IMR-90 (cell line): ENCODE results near the gene OBI1. TPM values are rescaled to one million over a fixed set of nuclear protein-coding genes. Genes with fewer than 3 reads are reported as not detected.

Experiments used
- ATAC-seq: fragments of 200-7000 bp; cut with Tn5 transposase; 2 replicates; pipeline ENCODE4 v1.9.1; 2020; ENCODE audit warnings: low read depth, mild to moderate bottlenecking, moderate library complexity
- BruUV-seq: library from RNA; stranded (reverse); fragments of 400-500 nt; replicated peaks from 2 replicates; lab custom pipeline; 2021; lab: Mats Ljungman, UMichigan
- CTCF ChIA-PET: fragments of 300-600 bp; formaldehyde crosslinking; extraction: SDS; loops from one replicate; lab custom pipeline; 2021; ENCODE audit warnings: antibody characterized with exemption; lab: Yijun Ruan, JAX
- POLR2A ChIA-PET: fragments of 300-600 bp; sonication (Branson Sonifier 250); formaldehyde crosslinking; loops from one replicate; lab custom pipeline; 2022; ENCODE audit warnings: antibody characterized with exemption; ENCODE audit not compliant: unreplicated experiment; lab: Charles Lee
- DNase-seq: peaks from one replicate; pipeline ENCODE4 v3.0.0; 2013
- H2AFZ ChIP-seq: replicated peaks from 2 replicates; pipeline ENCODE3; 2013; ENCODE audit warnings: low read length, mild to moderate bottlenecking; ENCODE audit not compliant: poor library complexity
- H2AK5ac ChIP-seq: 2 replicates; pipeline ENCODE4 v1.6.1; 2013; ENCODE audit warnings: low read depth, low read length, inconsistent platforms
- H2AK9ac ChIP-seq: replicated peaks from 2 replicates; pipeline ENCODE3; 2013; ENCODE audit warnings: mild to moderate bottlenecking, low read depth, low read length, moderate library complexity; ENCODE audit not compliant: poor library complexity
- H2BK120ac ChIP-seq: 2 replicates; pipeline ENCODE4 v1.6.1; 2013; ENCODE audit warnings: low read depth, low read length, inconsistent platforms
- H2BK15ac ChIP-seq: 3 replicates; pipeline ENCODE4 v1.6.1; 2013; ENCODE audit warnings: low read depth, low read length, inconsistent platforms
- H2BK20ac ChIP-seq: 2 replicates; pipeline ENCODE4 v1.6.1; 2013; ENCODE audit warnings: low read depth, mild to moderate bottlenecking, inconsistent platforms, low read length, moderate library complexity
- H2BK5ac ChIP-seq: 2 replicates; pipeline ENCODE4 v1.6.1; 2013; ENCODE audit warnings: mild to moderate bottlenecking, low read depth, low read length, inconsistent platforms; ENCODE audit not compliant: poor library complexity, severe bottlenecking
- H3K14ac ChIP-seq: replicated peaks from 2 replicates; pipeline ENCODE4 v1.6.1; 2013; ENCODE audit warnings: low read depth, low read length, inconsistent platforms
- H3K18ac ChIP-seq: 2 replicates; pipeline ENCODE4 v1.6.1; 2013; ENCODE audit warnings: low read depth, low read length, control low read depth
- H3K23ac ChIP-seq: 2 replicates; pipeline ENCODE4 v1.6.1; 2013; ENCODE audit warnings: low read depth, low read length, inconsistent platforms
- H3K27ac ChIP-seq: 2 replicates; pipeline ENCODE4 v1.5.1; 2013; ENCODE audit warnings: mild to moderate bottlenecking, control low read depth, low read length; ENCODE audit not compliant: insufficient read depth
- H3K27me3 ChIP-seq: 2 replicates; pipeline ENCODE4 v1.6.1; 2013; ENCODE audit warnings: low read length; ENCODE audit not compliant: control insufficient read depth, insufficient read depth
- H3K36me3 ChIP-seq: 2 replicates; pipeline ENCODE4 v1.6.1; 2013; ENCODE audit warnings: low read length, mixed read lengths; ENCODE audit not compliant: control insufficient read depth, insufficient read depth
- H3K4ac ChIP-seq: 2 replicates; pipeline ENCODE4 v1.6.1; 2013; ENCODE audit warnings: low read depth, low read length, inconsistent platforms
- H3K4me1 ChIP-seq: 2 replicates; pipeline ENCODE4 v1.6.1; 2013; ENCODE audit warnings: low read length, mixed read lengths; ENCODE audit not compliant: control insufficient read depth, insufficient read depth
- H3K4me2 ChIP-seq: 2 replicates; pipeline ENCODE4 v1.6.1; 2013; ENCODE audit warnings: low read depth, mild to moderate bottlenecking, control low read depth, low read length, moderate library complexity
- H3K4me3 ChIP-seq: 2 replicates; pipeline ENCODE4 v1.5.1; 2013; ENCODE audit warnings: low read depth, mild to moderate bottlenecking, control low read depth, low read length, moderate library complexity; ENCODE audit not compliant: insufficient read depth
- H3K56ac ChIP-seq: 2 replicates; pipeline ENCODE4 v1.6.1; 2013; ENCODE audit warnings: low read length, inconsistent platforms; ENCODE audit not compliant: insufficient read depth; ENCODE audit errors: extremely low read depth
- H3K79me1 ChIP-seq, 2 experiments: 2 replicates each; pipeline ENCODE4 v1.6.1; 2013; ENCODE audit warnings: low read length in 2 of 2, inconsistent platforms in 1 of 2, low read depth in 1 of 2
- H3K9ac ChIP-seq: 2 replicates; pipeline ENCODE4 v1.6.1; 2013; ENCODE audit warnings: low read depth, low read length, control low read depth
- H3K9me1 ChIP-seq: 2 replicates; pipeline ENCODE4 v1.6.1; 2013; ENCODE audit warnings: low read length, inconsistent platforms; ENCODE audit not compliant: insufficient read depth
- H3K9me3 ChIP-seq: 2 replicates; pipeline ENCODE4 v1.6.1; 2013; ENCODE audit warnings: low read length; ENCODE audit not compliant: control insufficient read depth, insufficient read depth
- H4K20me1 ChIP-seq: 2 replicates; pipeline ENCODE4 v1.6.1; 2013; ENCODE audit warnings: low read length, inconsistent platforms; ENCODE audit not compliant: insufficient read depth
- H4K5ac ChIP-seq: 2 replicates; pipeline ENCODE4 v1.6.1; 2013; ENCODE audit warnings: mild to moderate bottlenecking, low read depth, low read length, control low read depth
- H4K8ac ChIP-seq, 2 experiments: 2 replicates each; pipeline ENCODE4 v1.6.1; 2013; ENCODE audit warnings: low read depth in 2 of 2, low read length in 2 of 2, control low read depth in 1 of 2, inconsistent platforms in 1 of 2
- H4K91ac ChIP-seq: 2 replicates; pipeline ENCODE4 v1.6.1; 2013; ENCODE audit warnings: low read depth, low read length, inconsistent platforms; ENCODE audit not compliant: insufficient read depth
- BHLHE40 ChIP-seq: fragments of 150-350 bp; IDR thresholded peaks from 2 replicates; pipeline ENCODE4 v1.6.1; 2016; ENCODE audit warnings: mild to moderate bottlenecking, low read depth, low read length
- FOS ChIP-seq: fragments of 150-350 bp; IDR thresholded peaks from 2 replicates; pipeline ENCODE4 v1.6.1; 2016; ENCODE audit warnings: low read depth, low read length
- MAFK ChIP-seq: IDR thresholded peaks from 2 replicates; pipeline ENCODE4 v1.6.1; 2012; ENCODE audit warnings: low read depth, low read length, improper control_type of control experiment
- MAZ ChIP-seq: IDR thresholded peaks from 2 replicates; pipeline ENCODE4 v1.6.1; 2012; ENCODE audit warnings: low read depth, mild to moderate bottlenecking, low read length, improper control_type of control experiment, moderate library complexity, borderline replicate concordance
- MXI1 ChIP-seq: IDR thresholded peaks from 2 replicates; pipeline ENCODE4 v1.6.1; 2012; ENCODE audit warnings: low read depth, mild to moderate bottlenecking, low read length, moderate library complexity, borderline replicate concordance
- NFE2L2 ChIP-seq: fragments of 150-350 bp; IDR thresholded peaks from 2 replicates; pipeline ENCODE4 v1.6.1; 2016; ENCODE audit warnings: low read depth, mild to moderate bottlenecking, low read length
- RAD21 ChIP-seq: IDR thresholded peaks from 2 replicates; pipeline ENCODE4 v1.6.1; 2012; ENCODE audit warnings: low read length, improper control_type of control experiment
- RCOR1 ChIP-seq: IDR thresholded peaks from 2 replicates; pipeline ENCODE4 v1.6.1; 2012; ENCODE audit warnings: mild to moderate bottlenecking, low read length, improper control_type of control experiment; ENCODE audit not compliant: insufficient replicate concordance
- RFX5 ChIP-seq: IDR thresholded peaks from 2 replicates; pipeline ENCODE4 v1.8.0; 2012; ENCODE audit warnings: low read depth, mild to moderate bottlenecking, low read length, moderate library complexity
- SMC3 ChIP-seq: fragments of 150-350 bp; IDR thresholded peaks from 2 replicates; pipeline ENCODE4 v1.6.1; 2016; ENCODE audit warnings: low read depth, mild to moderate bottlenecking, antibody characterized with exemption, low read length, moderate library complexity
- USF2 ChIP-seq: fragments of 150-350 bp; IDR thresholded peaks from 2 replicates; pipeline ENCODE4 v1.6.1; 2017; ENCODE audit warnings: mild to moderate bottlenecking, antibody characterized with exemption, low read length, low read depth
- WGBS, 2 experiments: methylation state at CpG; one replicate each; pipeline versions ENCODE4 v1.1.5 to v1.1.7; 2013; ENCODE audit warnings: missing lambda C conversion rate in 2 of 2; ENCODE audit not compliant: insufficient read length in 1 of 2; ENCODE audit errors: extremely low coverage in 2 of 2; 5-methylcytosine and 5-hydroxymethylcytosine counted together
- dilution Hi-C: fragments of 300-500 bp; cut with HindIII; formaldehyde crosslinking; loops from one replicate; pipeline ENCODE4 v1.14.3; 2018; ENCODE audit warnings: low sequenced_read_pairs; ENCODE audit not compliant: unreplicated experiment
- in situ Hi-C: fragments of 300-500 bp; cut with MboI; formaldehyde crosslinking; loops from 3 replicates; pipeline ENCODE4 v1.14.3; 2019; ENCODE audit warnings: low sequenced_read_pairs, inconsistent platforms, mixed read lengths
- intact Hi-C: fragments of 100-400 bp; cut with micrococcal nuclease; formaldehyde crosslinking; loops from 2 replicates; pipeline ENCODE4 v1.10.0; 2022
- polyA plus RNA-seq, 3 experiments: library from polyadenylated mRNA; depleted of rRNA; stranded (reverse); fragments of >200 nt; gene quantifications; 2 replicates each; pipeline ENCODE4 v1.2.3, GENCODE V29; 2012; ENCODE audit warnings: low replicate concordance in 1 of 3
- total RNA-seq: library from RNA; depleted of rRNA; stranded (reverse); fragments of >200 nt; gene quantifications from 2 replicates; pipeline ENCODE4 v1.2.3, GENCODE V29; 2012
- TF ChIP-seq, protein P1 (sequence below): fragments of 150-350 bp; IDR thresholded peaks from 2 replicates; pipeline ENCODE4 v1.6.1; 2016; ENCODE audit warnings: low read depth, mild to moderate bottlenecking, low read length, moderate library complexity, borderline replicate concordance

OBI1 gene
- total and polyA plus RNA-seq, 2 of the 4 experiments (the other 2 are of a cell fraction), result 4.4 to 11.8 TPM

GRCh38 chr13:78602561-78603239 is 56.3 kb downstream of the OBI1 start:
- POLR2A ChIA-PET, result no interaction called here

More at GRCh38 chr13:78602561-78603239, 56.3 kb downstream of the OBI1 start:
- Histone ChIP-seq H3K4me1 (no peaks in the 10 kb centered on the region; the same call in none of the 2 replicates), H4K8ac (no peak overlapping the region), H3K14ac (no peak overlapping the region), H4K5ac (no peak overlapping the region), H4K20me1 (no peaks in the 10 kb centered on the region; the same call in 1 of the 2 replicates), H3K18ac (no peak overlapping the region), H2AFZ (peak overlapping the region; percentile 73), H3K27ac (no peak overlapping the region), H2BK120ac (no peak overlapping the region), H3K4me3 (no peak overlapping the region), H3K4ac (no peak overlapping the region), H3K56ac (no peak overlapping the region), H2BK15ac (no peak overlapping the region), H4K91ac (no peak overlapping the region), H3K9me1 (no peaks in the 10 kb centered on the region), H3K36me3 (no peaks in the 10 kb centered on the region), H3K23ac (no peak overlapping the region; the same call in 1 of the 2 replicates), H2BK5ac (no peak overlapping the region), H3K27me3 (peaks cover 87% of the 10 kb centered on the region), H3K9me3 (peaks cover 16% of the 10 kb centered on the region; the same call in 1 of the 2 replicates), H2AK5ac (no peak overlapping the region), H3K79me1 (no peaks in the 10 kb centered on the region), H2AK9ac (no peak overlapping the region), H2BK20ac (no peak overlapping the region), H3K4me2 (no peak overlapping the region; the same call in 1 of the 2 replicates), H3K9ac (no peak overlapping the region)
- DNase-seq (no peak), ATAC-seq (peak; percentile 34)
- BruUV-seq, result no TSS peak
- TF ChIP-seq RCOR1 (no peak), RFX5 (no peak), MAFK (no peak), NFE2L2 (no peak), MXI1 (no peak), USF2 (no peak), FOS (no peak), RAD21 (no peak), SMC3 (no peak), BHLHE40 (no peak), MAZ (no peak)
- TF ChIP-seq, protein P1, sequence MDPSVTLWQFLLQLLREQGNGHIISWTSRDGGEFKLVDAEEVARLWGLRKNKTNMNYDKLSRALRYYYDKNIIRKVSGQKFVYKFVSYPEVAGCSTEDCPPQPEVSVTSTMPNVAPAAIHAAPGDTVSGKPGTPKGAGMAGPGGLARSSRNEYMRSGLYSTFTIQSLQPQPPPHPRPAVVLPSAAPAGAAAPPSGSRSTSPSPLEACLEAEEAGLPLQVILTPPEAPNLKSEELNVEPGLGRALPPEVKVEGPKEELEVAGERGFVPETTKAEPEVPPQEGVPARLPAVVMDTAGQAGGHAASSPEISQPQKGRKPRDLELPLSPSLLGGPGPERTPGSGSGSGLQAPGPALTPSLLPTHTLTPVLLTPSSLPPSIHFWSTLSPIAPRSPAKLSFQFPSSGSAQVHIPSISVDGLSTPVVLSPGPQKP, result no peak
- 2% methylated on average over 24 of the region's 51 CpGs; no CpG with 5 or more reads in 1 of the 2 experiments for WGBS, 2 experiments
- CTCF ChIA-PET, result no interaction called here
- in situ Hi-C loops (no loop called here), dilution Hi-C loops (no loop called here), intact Hi-C loops (no loop called here)
